GM15510 (cell line): ENCODE data around the gene STX16.

Experiments
- POLR2A ChIP-seq: IDR thresholded peaks from 3 replicates; pipeline ENCODE4 v1.6.1; 2011; ENCODE audit warnings: borderline replicate concordance; ENCODE audit not compliant: insufficient read length; ENCODE audit errors: extremely low read depth

The STX16 gene

DNA sequence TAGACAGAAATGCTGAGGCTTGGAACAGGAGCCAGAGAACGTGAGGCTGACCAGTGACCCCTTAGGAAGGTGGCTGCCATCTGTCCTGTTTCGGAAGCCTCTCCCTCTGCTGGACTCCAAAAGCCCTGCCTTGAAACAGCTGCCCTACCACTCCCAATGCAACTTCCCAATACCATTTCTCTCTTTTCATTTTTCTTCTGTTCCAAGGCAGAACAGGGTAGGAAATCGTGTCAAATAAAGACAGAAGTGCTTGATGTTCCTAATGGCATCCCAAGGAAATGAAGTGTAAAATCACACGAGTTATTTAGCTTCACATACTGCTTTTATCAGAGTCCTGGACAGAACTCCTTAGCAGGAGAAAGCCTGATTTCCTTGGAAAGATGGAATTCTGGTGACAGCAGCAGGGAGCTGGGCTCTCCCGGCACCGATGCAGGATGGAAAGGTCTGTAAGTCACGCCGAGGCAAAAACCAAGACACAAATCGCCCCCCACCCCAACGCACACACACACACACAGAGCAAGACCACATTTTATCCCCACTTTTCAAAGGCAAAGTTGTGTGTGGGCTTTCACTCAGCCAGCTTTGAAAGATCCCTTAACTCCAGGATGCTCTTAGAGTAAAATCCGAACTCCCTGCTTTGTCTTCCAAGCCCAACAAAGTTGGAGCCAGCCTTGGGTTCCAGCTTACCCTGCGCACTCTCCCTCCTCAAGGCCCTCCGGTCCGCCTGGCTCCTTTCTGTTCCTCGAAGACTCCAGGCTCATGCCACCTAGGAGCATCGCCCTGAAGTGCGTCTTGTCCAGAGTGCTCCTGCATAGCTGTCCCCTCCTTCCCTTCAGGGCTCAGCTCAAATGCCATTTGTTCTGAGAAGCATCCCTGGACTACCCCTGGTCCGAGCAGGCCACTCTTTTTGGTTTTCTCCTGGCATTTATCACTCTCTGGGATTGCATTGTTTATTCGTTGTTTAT, 11.6 kb upstream of the STX16 start:
- TF ChIP-seq POLR2A, result no peak

- no peak for TF ChIP-seq POLR2A
Observed at GRCh38 chr20:58640446-58640845, 10.6 kb upstream of the STX16 start.

GRCh38 chr20:58642441-58642840, 8.6 kb upstream of the STX16 start:
- TF ChIP-seq POLR2A, result no peak

DNA sequence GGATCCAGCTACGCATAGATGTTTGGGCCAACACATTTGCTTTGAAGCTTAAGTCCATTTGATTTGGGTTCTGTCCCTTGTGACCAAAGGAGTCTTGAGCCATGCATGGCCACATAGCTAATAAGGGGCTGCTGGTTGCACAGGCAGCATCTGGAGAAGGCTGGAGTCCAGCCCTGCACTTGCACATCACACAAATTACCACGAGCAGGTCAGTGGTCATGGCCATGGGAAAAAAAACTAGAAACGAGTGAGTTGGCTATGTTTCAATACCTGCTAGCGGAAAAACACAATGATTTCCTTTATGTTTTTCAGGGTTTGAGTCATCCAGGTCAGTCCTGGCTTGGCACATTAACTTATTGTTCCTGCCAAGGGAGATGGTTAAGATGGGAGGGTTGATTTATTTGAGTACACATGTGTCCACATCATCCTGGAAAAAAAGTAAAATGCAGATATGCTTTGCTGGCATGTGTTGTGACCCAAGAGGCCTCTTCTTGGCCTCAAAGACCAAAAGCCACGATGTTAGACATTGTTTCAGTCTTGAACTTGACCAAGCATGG, 5.6 kb upstream of the STX16 start:
- no peak for TF ChIP-seq POLR2A

DNA sequence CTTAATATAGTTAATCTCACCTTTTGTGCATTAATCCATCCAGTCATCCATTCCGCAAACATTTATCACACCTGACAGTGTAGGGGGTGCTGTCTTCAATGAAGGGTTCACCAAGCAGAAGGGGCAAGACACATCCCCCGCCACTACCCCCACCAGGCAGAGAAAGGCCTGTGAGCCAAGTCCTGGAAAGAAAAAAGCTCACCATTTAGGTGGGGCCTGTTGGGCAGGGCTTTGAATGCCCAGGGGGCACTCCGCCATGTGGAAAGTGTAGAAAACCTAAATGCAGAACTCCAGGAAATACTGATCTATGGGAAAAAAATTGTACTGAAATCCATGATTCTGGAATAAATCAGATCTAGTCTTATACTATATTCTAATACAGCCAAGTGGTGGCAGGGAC, 4.8 kb upstream of the STX16 start:
- TF ChIP-seq POLR2A, result no peak

DNA sequence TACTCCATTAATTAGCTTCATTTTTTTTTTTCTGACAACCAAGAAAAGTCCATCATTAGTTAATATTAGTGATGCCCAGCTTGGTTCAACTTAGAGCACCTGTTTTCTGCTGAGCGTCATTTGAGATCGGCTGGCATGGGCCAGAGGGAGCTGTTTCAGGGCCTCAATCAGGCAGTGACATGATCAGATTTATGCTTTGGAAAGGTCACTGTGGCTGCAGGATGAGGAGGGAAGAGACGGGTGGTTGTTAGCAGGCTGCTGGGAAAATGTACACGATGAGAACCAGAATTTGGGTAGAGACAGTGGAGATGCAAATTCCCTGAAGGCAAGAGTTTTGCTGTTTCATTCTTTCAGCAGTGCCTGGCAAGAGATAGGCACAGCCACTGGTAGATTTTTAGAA, 4.4 kb upstream of the STX16 start:
- no peak for TF ChIP-seq POLR2A

GRCh38 chr20:58647162-58647795, 3.8 kb upstream of the STX16 start:
- TF ChIP-seq POLR2A, result no peak

DNA sequence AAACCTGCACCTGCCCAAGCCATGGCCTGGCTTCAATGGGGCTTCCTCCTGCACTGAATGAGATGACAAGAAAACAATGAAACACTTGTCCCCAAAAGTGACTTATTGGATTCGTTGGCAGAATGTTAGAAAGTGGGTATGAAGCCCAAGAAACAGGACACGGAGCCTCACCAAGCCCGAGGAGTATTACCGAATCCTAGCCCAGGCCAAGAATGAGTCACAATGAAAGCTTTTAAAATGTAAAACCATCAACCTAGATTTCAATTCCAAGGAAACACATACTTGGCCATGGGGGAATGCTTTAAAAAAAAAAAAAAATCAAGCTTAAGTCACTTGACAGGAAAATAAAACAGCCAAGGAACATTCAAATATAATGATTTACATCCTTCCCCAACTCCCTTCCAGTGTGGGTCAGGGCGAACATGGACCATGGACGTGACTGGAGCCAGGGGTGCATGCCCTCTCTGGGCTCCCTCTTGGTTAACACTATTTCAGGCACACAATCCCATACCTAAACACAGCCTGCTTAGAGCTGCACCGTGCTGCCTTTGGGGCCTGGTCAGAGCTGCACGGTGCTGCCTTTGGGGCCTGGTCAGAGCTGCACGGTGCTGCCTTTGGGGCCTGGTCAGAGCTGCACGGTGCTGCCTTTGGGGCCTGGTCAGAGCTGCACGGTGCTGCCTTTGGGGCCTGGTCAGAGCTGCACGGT, 3.1 kb upstream of the STX16 start:
- TF ChIP-seq POLR2A, result no peak

DNA sequence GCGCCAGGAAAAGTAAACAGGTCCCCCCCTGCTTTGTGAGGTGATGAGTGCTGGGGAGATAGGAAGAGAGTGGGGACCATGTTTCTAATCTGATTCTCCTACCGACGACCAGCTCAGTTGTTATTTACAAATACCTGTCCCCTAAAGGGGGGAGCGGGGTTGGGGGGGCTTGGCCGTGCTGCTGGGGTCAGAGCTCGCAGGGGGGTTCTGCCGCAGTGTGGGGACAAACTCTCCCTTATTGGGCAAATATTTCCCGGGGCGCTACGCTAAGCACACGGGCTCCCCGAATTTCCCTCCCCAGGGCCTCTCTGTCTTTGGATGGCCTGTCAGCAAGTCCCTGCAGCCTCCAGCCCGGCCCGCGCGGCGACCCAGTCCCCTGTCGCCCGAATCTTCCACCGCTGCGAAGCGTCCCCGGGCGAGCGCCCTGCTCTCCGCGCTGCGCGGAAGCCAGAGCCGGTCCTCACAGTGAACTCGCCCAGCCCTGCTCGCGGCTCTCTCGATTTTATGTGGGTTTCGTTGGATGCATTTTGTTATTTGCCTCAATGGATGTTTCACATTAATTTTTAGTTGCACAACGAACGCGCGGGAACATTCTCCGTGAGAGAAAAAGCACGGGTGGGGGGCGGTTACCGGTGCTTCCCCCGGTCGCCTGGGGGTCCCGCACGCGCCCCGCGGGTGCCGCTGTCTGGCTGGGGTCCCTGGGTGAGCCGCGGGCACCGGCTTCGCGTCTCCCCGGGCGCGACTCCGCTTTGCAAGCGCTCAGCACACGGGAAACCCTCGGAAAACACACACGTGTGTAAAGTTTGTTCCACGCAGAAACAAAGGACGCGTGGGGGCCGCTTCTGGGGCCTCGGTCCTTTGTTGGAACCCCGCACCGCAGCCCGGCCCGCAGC, 1.5 kb upstream of the STX16 start:
- no peak for TF ChIP-seq POLR2A

DNA sequence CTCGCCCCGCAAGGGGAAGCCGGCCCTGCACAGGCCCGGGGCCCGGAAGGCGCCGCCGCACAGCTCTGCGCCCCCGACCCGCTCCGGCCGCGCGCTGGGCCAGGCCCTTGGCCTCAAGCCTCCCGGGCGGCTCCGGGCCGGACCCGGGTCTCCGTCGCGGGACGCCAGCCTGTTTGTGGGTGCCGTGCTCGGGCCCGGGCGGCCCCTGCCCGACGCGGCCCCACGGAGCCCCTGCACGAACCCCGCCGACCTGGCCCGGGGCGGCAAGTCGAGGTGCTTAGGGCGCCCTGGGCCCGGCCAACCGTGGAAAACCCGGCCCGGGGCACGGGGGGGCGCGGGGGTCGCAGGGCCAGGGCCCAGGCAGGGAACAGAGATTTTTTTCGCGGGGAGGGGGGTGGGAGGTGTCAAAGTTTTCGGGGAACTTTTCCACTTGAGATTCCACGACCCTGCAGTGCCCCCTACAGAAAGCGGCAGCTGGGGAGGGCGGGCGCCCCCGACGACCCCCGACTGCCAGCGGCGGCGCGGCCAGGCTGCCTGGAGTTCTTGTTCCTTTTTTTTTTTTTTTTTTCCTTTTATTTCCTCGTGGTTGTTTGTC, 805 bp upstream of the STX16 start:
- TF ChIP-seq POLR2A, result peak; percentile 39

DNA sequence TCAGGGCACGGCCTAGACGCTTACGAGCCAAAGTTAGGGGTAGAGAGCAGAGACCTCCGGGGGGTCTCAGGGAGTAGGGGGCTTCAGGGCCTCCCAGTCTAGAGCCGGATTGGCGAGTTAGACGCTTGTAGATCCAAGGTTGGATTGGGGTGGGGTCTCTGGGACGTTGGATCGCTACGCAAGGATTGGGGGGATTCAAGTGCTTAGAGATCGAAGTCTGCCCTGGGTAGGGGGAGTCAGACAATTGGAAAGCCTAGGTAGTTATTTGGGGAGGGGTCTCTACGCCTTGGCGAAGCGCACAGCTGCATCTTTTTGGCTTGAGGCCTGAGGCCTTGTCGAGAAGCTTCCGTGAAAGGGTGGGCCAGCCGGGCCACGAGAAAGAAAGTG, 469 bp downstream of the STX16 start:
- TF ChIP-seq POLR2A, result no peak

DNA sequence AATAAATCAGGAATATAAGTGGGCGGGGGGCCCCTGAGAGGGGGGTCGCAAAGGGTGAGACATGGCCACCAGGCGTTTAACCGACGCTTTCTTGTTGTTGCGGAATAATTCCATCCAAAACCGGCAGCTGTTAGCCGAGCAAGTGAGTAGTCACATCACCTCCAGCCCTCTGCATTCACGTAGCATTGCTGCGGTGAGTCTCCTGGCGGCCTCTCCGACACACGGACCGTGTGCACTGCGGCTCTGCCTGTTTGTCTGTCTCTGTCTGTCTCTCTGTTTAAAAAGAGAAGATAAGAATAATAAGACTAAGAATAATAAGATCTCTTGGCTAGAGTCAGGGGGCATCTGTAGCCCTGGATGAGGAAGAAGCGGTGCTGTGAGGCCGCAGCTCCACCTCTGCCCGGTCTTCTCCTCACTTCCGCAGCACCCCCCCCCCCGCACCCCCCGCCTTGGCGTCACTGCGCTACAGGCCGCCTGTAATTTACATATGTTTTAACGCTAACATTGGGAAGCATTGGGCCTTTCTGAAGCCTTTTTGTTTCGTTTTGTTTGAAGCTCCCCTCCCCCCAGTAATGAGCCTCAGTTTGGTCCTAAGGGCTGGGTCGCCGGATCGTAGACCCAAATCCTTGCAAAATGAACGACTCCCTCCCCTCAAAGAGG, 993 bp downstream of the STX16 start:
- TF ChIP-seq POLR2A, result peak; percentile 40

GRCh38 chr20:58652606-58653294, 1.7 kb downstream of the STX16 start:
- no peak for TF ChIP-seq POLR2A
